GM19023 (cell line): ENCODE measurements around the gene ALCAM.

Experiments
- ATAC-seq: cut with Tn5 transposase; IDR thresholded peaks from one replicate; pipeline ENCODE4 v1.9.1; 2021; ENCODE audit warnings: mild to moderate bottlenecking, moderate library complexity; ENCODE audit not compliant: unreplicated experiment

Gene ALCAM

DNA sequence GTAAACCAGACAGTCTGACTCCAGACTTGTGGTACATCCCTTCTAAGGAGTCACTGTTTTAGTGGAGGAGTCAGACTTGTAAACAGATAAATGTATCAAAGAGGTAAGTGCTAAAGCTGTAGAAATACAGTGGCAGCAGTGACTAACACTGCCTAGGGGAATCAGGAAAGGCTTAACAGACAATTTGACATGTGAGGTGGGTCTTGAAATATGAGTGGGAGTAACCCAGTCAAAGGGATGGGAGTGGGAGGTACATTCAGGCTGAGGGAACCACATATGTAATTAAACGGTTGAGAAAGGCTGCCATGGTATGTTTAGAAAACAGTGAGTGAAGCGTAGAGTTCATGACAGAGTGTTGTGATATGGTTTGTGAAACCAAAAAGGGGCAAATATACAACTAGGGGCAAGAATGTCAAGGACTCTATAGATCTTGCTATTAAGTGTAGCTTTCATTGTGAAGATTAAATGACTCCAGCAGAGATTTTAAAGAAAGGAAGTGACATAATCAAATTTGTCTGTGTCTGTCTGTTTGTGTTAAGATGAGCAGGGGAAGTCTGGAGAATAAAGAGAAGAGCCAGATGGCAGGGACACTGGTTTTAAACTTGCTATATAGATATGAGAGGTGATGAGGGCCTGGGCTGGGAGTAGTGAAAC lies 11.2 kb upstream of the ALCAM start:
- no peak for ATAC-seq

DNA sequence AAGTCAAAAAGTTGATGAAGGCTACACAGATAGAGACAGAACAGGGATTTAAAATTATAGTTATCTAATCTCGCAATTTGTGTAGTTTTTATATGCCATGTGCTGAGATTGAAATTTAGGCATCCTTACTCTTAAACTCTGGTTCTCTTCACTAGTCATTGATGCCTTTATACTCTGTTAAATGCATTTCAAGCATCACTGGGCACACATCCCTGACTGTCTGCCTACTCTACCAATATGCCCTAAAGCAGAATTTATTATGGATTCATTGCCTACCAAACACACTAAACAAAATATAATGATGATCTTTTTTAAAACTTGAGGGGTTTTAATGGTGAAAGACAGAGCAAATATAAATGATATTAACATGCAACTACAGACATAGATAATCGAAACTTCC lies 10.3 kb upstream of the ALCAM start:
- ATAC-seq = no peak

DNA sequence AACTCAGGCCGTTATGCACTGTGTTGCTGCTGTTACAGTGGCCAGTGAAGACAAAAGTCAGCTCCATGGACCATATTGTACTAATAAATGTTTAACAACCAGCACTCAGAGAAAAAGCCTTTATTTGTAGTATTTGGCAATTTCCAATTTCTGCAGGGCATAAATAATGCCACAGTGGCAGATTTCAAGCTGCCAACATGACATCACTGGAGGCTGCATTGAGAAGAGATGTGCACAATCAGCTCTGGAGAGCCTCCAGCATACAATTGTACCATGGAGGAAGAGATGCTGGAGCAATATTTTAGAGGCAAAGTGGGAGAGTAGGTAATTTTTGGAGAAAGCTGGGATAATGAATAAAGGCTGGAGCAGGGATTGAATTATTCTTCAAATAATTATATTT lies 9.7 kb upstream of the ALCAM start:
- no peak for ATAC-seq

DNA sequence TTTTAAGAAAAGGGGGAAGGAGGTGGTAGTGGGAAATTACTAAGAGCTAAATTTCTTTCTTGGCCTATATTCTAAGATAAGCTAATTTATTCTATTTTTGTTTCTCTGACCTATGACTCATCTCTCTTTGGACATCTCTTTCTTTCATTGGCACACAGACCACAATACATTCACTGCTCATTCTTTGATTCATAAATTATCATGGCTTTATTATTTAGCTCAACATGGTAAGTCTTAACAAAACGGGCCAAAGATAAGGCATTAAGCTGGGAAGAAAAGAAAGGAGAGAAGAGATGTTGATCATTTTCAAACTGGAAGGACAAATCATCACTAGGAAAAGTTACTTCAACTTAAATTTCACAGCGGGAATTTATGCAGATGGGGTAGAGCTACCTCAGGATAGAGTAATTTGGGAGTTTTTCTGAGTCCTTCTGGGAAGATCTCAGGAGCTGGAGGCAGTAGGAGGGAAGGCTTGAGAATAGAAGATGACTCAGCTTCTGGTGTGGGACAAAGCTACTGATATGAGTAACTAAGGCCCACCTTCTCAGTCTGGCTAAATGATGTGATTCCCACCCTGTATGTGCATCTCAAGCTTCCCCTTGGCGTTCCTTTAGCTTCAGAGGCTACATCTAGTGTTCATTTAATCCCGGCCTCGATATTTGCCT lies 7.5 kb upstream of the ALCAM start:
- ATAC-seq = peak; percentile 45

DNA sequence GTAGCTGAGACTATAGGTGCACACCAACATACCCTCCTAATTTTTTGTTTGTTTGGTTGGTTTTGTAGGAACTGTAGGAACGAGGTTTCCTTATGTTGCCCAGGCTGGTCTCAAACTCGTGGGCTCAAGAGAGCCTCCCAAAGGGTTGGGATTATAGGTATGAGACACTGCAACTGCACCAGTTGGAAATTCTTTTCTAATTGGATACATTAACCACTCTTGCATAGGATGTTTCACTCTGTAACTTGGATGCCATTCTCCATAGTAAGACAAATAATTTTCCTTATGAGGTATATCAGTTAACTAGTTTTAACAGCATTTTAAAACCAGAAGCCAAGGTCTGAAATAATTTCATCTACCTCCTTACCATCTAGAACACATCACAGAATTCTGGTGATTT lies 6.7 kb upstream of the ALCAM start:
- no peak for ATAC-seq

DNA sequence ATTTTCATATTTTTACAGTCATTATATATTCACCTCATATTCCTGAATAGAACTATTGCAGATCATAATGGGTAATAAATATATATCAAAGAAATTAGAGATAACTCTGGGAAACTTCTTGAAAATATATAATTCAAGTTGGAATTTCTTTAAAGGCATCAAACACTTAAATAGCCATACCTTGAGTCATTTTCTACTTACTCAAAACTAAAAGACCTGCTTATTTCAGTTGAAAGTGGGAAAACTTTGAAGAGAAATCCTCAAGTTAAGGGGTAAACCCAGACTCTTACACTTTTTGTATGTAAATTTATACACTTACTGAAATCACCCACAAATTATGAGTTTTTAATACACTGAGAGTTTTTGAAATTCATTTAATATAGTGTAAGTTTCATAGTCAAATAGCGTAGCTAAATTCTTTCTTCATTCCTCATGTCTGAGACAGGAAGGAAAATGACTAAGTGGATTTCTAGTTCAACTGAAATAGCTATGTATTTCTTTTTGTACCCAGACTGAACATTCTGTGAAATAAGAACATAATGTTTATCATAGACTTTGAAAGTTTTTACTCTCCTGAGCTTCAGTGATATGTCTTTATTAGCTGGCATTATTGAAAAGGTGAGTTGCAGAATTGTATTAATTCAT lies 4.6 kb upstream of the ALCAM start:
- ATAC-seq = no peak

DNA sequence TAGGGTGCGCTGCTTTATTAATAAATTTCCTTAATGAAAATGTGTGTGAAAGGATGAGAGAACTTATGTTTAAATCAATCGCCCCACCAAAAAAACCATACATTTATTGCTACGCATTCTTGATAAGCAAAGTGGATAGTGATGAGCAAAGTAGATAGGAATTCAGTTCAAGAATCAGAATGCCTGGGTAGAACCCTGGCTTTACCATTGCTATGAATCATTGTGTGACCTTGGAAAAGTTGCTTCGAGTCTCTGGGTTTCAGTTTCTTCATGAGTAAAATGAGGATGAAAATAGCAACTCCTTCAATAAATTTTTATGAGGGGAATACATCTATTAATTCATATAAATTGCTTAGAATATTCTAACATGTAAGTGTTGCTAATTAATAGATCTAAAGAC lies 2.6 kb upstream of the ALCAM start:
- ATAC-seq = no peak

DNA sequence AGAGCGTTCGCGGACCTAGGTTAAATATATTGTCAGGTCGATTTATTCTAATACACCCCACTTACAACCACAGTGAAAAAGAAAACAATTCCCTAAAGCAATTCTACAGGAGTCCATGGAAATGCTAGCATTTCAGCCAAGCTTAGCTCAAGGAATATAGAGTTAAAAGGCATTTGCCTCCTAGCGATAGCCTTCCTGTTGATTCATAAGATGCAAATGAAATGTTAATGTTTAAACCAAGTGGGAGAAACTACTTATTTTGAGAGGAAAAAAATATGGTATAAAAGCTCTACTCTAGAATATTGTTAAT lies 1.7 kb upstream of the ALCAM start:
- no peak for ATAC-seq

DNA sequence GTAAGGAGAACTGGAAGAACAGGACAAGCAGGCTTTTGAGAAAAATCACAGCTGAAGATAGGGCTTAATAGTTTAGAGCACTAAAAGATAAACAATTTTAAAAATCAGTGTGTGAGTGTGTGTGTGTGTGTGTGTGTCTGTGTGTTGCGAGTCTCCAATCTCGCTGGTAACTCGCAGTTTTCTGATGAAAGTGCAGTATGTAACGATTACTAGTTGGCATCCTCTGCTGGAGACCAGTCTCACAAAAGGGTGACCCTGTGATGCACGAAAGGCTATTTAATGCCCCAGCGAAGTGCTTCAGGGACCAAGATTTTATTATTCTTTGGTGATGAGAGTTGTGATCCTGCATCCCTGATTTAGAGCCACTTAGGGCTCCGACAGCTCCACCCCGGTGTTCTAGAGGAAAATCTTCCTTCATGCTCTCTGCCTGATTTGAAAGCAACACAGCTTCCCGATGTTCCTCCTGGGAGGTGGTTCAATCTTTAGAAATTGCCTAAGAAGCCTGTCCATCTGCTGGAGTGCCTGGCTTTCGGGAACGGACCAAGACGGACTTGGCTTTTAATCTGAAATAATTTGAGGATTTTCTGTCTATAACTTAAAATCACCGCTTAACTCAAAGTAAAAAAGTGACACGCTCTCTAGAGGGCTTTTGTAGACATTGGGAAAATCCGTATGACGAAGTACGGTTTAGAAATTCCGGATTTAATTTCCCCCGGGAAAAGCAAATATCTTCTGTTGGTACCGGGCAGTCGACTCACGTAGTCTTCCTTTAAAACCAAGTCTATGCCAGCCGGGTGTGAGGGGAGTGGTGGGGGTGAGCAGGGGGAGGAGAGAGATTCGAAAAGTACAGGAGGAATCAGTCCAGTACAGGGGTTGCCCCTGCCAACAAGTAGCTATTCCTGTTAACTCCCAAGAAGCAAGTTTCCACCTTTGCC lies 1.1 kb upstream of the ALCAM start:
- no peak for ATAC-seq

DNA sequence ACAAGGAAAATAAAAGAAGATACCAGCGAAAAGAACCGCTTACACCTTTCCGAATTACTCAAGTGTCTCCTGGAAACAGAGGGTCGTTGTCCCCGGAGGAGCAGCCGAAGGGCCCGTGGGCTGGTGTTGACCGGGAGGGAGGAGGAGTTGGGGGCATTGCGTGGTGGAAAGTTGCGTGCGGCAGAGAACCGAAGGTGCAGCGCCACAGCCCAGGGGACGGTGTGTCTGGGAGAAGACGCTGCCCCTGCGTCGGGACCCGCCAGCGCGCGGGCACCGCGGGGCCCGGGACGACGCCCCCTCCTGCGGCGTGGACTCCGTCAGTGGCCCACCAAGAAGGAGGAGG lies 325 bp downstream of the ALCAM start:
- ATAC-seq = peak; percentile 6

DNA sequence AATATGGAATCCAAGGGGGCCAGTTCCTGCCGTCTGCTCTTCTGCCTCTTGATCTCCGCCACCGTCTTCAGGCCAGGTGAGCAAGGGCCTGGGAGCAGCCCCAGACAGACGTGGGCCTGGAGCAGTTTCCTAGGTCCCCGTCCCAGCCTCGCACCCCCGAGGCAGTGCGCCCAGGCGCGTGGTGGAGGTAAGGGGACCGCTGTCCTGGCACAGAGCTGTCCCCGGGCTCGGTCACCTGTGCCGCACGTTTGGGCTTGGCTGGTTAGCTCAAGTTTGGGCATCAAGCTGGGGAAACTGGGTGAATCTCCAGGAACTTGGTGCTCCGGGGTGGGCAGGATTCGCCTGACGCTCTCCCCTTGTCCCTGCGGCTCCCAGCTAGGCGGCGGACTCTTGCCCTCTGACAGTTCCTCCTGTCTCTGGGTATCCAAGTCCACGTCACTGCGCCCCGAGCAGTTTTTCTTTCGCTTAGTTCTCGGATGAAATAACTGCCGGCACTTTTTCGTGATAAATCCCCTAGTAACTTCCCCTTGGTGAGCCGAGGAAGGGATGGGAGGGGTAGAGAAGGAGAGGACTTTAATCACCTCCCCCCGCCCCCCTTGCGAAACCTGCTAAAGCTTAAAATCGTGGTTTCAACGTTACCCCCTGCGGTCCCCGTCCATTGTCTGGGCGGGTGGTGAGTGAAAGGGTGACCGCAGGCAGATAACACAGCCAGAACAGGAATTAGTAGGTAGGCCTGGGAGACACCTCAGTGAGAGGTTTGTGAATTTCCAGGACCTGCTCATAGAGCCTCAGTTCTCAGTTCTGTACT lies 901 bp downstream of the ALCAM start:
- ATAC-seq = peak; percentile 24

DNA sequence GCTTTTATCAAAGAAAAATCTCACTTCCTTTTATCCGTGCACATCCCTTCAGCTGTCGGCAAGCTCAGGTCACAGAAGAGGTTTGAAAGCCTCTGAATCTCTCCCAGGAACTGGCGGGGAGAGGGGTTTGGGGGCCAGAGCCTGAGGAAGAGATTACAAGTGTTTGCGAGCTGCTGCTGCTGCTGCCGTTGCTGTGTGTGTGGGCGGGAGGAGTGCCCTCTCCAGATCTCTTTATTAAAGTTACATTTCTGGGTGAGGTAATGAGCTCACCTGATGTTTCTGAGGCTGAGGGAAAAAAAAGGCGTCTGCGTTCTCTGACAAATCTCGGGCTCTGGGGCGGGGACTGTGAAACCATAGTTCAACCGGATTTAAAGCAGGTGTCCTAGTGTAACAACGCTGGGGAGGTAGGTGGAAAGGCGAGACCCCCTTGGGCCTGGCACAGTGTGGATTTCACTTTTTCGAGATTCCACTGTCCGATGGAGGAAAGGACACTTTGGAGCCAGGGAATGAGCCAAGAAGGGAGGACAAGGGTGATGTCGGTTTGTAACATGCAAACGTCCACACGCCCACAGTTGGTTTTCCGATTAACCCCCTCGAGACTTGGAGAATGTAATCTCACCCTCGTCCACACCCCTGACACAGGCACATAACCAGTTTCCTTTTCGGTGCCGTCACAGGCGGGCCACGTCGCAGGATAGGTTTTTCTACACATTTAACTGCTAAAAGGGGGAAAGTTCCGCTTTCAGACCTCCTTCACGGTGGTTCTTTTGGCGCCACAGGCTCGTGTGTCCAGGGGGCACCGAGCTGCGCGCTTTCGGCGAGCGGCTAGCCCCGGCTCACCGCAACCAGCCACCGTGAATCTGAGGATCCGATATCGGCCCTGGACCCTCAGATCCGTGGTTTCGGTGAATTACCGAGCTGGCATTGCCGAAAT lies 2.1 kb downstream of the ALCAM start:
- peak; percentile 23 for ATAC-seq

DNA sequence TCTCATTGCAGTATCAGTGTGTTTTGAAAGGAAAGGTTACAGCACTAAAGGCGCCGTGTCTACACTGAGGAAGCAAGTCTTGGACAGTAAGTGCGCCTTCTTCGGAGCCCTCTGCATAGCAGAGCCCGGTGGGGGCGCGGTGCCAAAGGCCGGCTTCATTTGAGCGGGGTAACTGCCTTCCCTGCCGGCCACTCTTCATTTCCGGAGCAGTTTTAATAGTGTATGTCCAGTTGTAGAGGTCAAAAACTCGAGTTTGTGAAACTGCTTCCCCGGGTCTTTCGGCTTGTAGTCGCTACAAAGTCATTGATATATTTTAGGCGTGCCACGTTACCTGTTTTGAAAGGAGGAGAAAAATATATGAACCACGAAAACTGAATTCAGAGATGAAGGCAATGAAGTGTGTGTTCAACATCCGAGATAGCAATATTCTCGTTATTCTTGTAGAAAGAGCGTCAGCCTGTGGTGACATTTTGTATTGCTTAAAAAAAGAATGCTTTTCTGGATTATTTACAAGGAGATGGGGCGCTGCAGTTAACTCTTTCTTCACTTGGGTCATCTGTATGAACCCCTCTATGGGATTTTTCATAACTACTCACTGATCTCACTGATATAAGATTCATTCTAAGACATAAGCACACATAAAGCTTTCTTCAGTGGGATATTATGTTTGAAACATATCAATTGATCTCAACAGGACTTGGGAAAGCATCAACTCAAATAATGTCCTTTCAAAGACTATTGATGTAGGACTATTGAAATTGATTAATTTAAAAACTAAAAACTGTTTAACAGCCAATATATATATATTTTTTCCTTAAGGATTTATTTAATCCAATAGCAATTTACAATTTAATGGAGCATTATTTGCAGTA lies 3.0 kb downstream of the ALCAM start:
- peak; percentile 10 for ATAC-seq

DNA sequence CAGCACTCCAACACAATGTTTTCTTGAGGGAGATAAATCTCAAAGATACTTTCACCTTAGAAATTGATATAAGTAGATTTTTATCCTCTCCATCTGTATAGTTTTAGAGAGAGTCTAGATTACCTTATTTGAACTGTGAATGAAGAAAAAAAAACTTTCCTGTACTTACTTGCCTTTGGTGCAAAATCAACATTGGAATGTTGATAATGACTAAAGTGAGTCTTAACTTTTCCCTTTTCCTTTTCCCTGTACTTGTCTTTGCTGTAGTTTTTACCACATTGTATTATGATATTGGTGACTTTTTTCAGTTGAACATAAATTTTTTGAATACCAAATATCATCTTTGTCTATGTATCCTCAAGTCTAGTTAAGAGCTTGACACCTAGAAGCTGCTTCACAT lies 6.7 kb downstream of the ALCAM start:
- ATAC-seq = no peak

DNA sequence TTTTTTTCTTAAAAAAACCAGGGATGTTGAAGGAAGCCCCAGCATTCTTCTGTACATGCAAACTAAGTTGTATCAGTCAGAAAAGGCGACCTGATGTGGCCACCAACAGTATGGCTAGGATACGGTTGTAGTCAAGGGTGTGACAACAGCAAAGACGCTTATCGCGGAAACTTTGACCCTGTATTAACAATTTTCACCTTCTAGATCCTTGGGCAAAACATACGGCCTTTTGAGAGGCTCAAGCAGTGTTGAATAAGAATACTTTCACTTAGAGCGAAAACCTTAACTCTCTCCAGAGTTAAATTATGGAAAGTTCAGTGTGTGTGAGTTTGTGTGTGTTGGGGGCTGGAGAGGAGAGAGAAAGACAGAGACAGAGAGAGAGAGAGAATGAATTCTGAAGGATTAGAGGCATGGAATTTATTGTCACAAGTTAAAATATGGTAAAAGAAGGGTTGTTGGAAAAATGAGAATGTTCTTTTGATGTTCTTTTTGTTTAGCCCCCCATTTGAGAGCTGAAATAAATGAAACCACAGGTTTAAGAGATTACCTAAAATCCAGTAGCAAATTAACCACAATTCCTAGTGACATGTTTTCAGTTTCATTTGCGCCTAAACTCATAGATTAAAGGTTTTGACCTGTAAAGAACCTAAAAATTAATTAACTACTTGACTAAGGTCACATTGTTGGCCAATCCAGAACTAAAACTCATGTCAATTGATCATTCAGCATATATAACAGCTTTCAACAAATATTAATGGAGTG lies 9.2 kb downstream of the ALCAM start:
- ATAC-seq = no peak

DNA sequence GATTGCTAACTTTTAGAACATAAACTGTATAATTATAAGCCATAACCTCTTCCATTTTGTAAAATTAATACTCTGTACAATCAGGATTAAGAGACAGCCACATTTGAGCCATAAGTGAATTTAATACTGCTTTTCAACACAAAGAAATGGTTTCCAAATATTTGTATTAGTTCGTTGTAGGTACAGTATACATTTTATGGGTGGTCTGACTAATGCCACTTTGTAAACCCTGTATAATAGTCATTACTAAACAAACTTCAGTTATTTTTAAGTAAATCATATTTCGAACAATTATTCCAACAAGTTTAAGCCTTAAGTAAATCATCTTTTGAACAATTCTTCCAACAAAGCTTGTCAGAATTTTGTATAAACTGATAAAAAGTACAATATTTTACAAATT lies 11.0 kb downstream of the ALCAM start:
- no peak for ATAC-seq

DNA sequence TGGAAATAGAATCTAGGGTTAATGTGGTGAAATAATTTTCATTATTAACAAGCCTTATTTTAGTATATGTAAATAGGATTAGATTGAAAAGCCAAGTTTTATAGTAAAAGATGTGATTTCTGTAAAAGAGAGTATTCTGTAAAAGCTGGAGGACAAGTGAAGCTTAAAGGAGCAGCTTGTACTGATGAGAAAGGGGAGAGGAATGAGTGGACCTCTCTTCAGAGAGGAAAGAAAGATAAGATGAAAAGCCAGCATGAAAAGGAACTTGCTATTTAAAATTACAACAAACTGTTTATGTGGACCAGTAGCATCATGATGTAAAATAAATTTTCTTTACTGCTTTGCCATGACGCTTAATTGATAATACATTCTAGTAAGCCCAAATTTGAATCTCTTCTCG lies 18.5 kb downstream of the ALCAM start:
- no peak for ATAC-seq
